PC-9 (cell line): ENCODE results near the gene NOLC1. TPM values are rescaled to one million over a fixed set of nuclear protein-coding genes. Genes with fewer than 3 reads are reported as not detected.

Experiments
- BruUV-seq: library from RNA; stranded (reverse); fragments of 400-500 nt; replicated peaks from 2 replicates; lab custom pipeline; 2021; lab: Mats Ljungman, UMichigan
- CTCF ChIA-PET: fragments of 300-600 bp; sonication (Branson Sonifier 250); formaldehyde crosslinking; loops from one replicate; lab custom pipeline; 2022; ENCODE audit warnings: antibody characterized with exemption; lab: Charles Lee
- POLR2A ChIA-PET: fragments of 300-600 bp; sonication (Branson Sonifier 250); formaldehyde crosslinking; loops from one replicate; lab custom pipeline; 2022; ENCODE audit warnings: antibody characterized with exemption; ENCODE audit not compliant: unreplicated experiment; lab: Charles Lee
- DNase-seq, 2 experiments: peaks; one replicate each; pipeline versions ENCODE4 v3.0.0 to v3.0.0-alpha.2; 2015 to 2022; ENCODE audit warnings: mixed read lengths in 1 of 2
- H2AFZ ChIP-seq: fragments of 200-600 bp; sonication (generic); 2 replicates; pipeline ENCODE4 v1.8.1; 2017; ENCODE audit warnings: antibody characterized with exemption
- H3F3A ChIP-seq: fragments of 200-600 bp; sonication (generic); 2 replicates; pipeline ENCODE4 v1.8.1; 2017; ENCODE audit warnings: antibody characterized with exemption, mild to moderate bottlenecking, low read depth; ENCODE audit not compliant: insufficient read depth
- H3K27ac ChIP-seq: fragments of 200-600 bp; sonication (generic); 2 replicates; pipeline ENCODE4 v1.6.1; 2016; ENCODE audit warnings: mixed run types
- H3K27me3 ChIP-seq: fragments of 200-600 bp; sonication (generic); 2 replicates; pipeline ENCODE4 v1.6.1; 2016; ENCODE audit warnings: low read depth, mixed run types; ENCODE audit not compliant: insufficient read depth
- H3K36me3 ChIP-seq: fragments of 200-600 bp; sonication (generic); 2 replicates; pipeline ENCODE4 v1.6.1; 2016; ENCODE audit warnings: low read depth, mixed run types
- H3K4me1 ChIP-seq: fragments of 200-600 bp; sonication (generic); replicated peaks from 2 replicates; pipeline ENCODE4 v1.6.1; 2016; ENCODE audit warnings: mixed run types; ENCODE audit not compliant: insufficient read depth
- H3K4me2 ChIP-seq: fragments of 200-600 bp; sonication (generic); 2 replicates; pipeline ENCODE4 v1.6.1; 2017; ENCODE audit warnings: mixed run types
- H3K4me3 ChIP-seq: fragments of 200-600 bp; sonication (generic); 2 replicates; pipeline ENCODE4 v1.6.1; 2016; ENCODE audit warnings: mixed run types
- H3K79me2 ChIP-seq: fragments of 200-600 bp; sonication (generic); 2 replicates; pipeline ENCODE4 v1.6.1; 2017; ENCODE audit warnings: low read depth, mixed run types
- H3K9me2 ChIP-seq: fragments of 200-600 bp; sonication (generic); 2 replicates; pipeline ENCODE4 v1.8.1; 2017; ENCODE audit warnings: mild to moderate bottlenecking; ENCODE audit not compliant: insufficient read depth
- H3K9me3 ChIP-seq: fragments of 200-600 bp; sonication (generic); 2 replicates; pipeline ENCODE4 v1.8.1; 2016; ENCODE audit warnings: low read depth; ENCODE audit not compliant: insufficient read depth
- H4K20me1 ChIP-seq: fragments of 200-600 bp; sonication (generic); 2 replicates; pipeline ENCODE4 v1.8.1; 2017; ENCODE audit not compliant: insufficient read depth
- CTCF ChIP-seq: fragments of 200-600 bp; sonication (generic); conservative IDR thresholded peaks from 2 replicates; pipeline ENCODE4 v1.6.1; 2017; ENCODE audit warnings: mixed run types, antibody characterized with exemption, mild to moderate bottlenecking, moderate library complexity
- EZH2 ChIP-seq: fragments of 200-600 bp; sonication (generic); IDR thresholded peaks from 2 replicates; pipeline ENCODE4 v1.8.0; 2017; ENCODE audit warnings: antibody characterized with exemption, low read depth
- intact Hi-C: fragments of 100-400 bp; cut with micrococcal nuclease; formaldehyde crosslinking; loops from one replicate; pipeline ENCODE4 v1.10.0; 2022; ENCODE audit not compliant: unreplicated experiment
- total RNA-seq: library from RNA; stranded (reverse); gene quantifications from 2 replicates; pipeline ENCODE4 v1.2.3, GENCODE V29; 2021

Gene NOLC1
- total RNA-seq, 1 experiment from 2014 or later = 59.5 TPM

- no peaks in the 10 kb centered on the region for H3K4me1 ChIP-seq
- no peak for TF ChIP-seq EZH2
- TF ChIP-seq CTCF = no peak
- ChIA-PET CTCF (no interaction called here), POLR2A (no interaction called here)
- no peaks in the 10 kb centered on the region for H3K27me3 ChIP-seq
- no peaks in the 10 kb centered on the region for H4K20me1 ChIP-seq
- H3K4me2 ChIP-seq = no peak overlapping the region
- no peak for DNase-seq
- H3K36me3 ChIP-seq = no peaks in the 10 kb centered on the region
- H3K9me2 ChIP-seq = no peaks in the 10 kb centered on the region
- H3K27ac ChIP-seq = no peak overlapping the region
- H3F3A ChIP-seq = no peaks in the 10 kb centered on the region
- H2AFZ ChIP-seq = no peak overlapping the region
- no TSS peak for BruUV-seq
- no peak overlapping the region for H3K4me3 ChIP-seq
- no peaks in the 10 kb centered on the region for H3K9me3 ChIP-seq
- no peaks in the 10 kb centered on the region for H3K79me2 ChIP-seq
- intact Hi-C loops = no loop called here
Measured at GRCh38 chr10:102184606-102185005, 32.4 kb downstream of the NOLC1 start.

- ChIA-PET CTCF (interaction anchor here (0.5 kb wide), 1 partner anchor 54 kb away, joined by 8 read pairs; no protein-coding TSS in a partner anchor), POLR2A (no interaction called here)
- H2AFZ ChIP-seq = no peak overlapping the region
- no peaks in the 10 kb centered on the region for H3K9me3 ChIP-seq
- H3K4me3 ChIP-seq = no peak overlapping the region
- DNase-seq = no peak
- H3F3A ChIP-seq = no peaks in the 10 kb centered on the region
- H3K4me2 ChIP-seq = no peak overlapping the region
- no peaks in the 10 kb centered on the region for H3K4me1 ChIP-seq
- no peaks in the 10 kb centered on the region for H3K36me3 ChIP-seq
- BruUV-seq = no TSS peak
- TF ChIP-seq CTCF = no peak
- no peak for TF ChIP-seq EZH2
- H3K27ac ChIP-seq = no peak overlapping the region
- no peaks in the 10 kb centered on the region for H4K20me1 ChIP-seq
- H3K79me2 ChIP-seq = no peaks in the 10 kb centered on the region
- intact Hi-C loops = no loop called here
- H3K9me2 ChIP-seq = no peaks in the 10 kb centered on the region
- no peaks in the 10 kb centered on the region for H3K27me3 ChIP-seq
Measured at GRCh38 chr10:102185272-102185671, 33.1 kb downstream of the NOLC1 start.

GRCh38 chr10:102185811-102186527, 33.8 kb downstream of the NOLC1 start:
- Histone ChIP-seq H3K4me1 (no peaks in the 10 kb centered on the region), H3F3A (no peaks in the 10 kb centered on the region), H4K20me1 (no peaks in the 10 kb centered on the region), H3K4me3 (no peak overlapping the region), H3K4me2 (no peak overlapping the region), H3K27ac (no peak overlapping the region), H3K36me3 (no peaks in the 10 kb centered on the region), H3K9me3 (no peaks in the 10 kb centered on the region), H3K27me3 (no peaks in the 10 kb centered on the region), H2AFZ (no peak overlapping the region), H3K79me2 (no peaks in the 10 kb centered on the region), H3K9me2 (no peaks in the 10 kb centered on the region)
- no peak for DNase-seq
- ChIA-PET POLR2A (no interaction called here), CTCF (interaction anchor here (0.5 kb wide), 1 partner anchor 55 kb away, joined by 8 read pairs; no protein-coding TSS in a partner anchor)
- intact Hi-C loops = no loop called here
- TF ChIP-seq EZH2 = no peak
- TF ChIP-seq CTCF = no peak
- no TSS peak for BruUV-seq
